Gastroesophageal sphincter (tissue), 3 donors: ENCODE results near the gene NLRP1.

Experiments used
- CTCF ChIP-seq, 4 experiments: fragments of 200-600 bp in 2 of 4; fragments of 450-650 bp in 2 of 4; sonication (generic) in 1 of 4; IDR thresholded peaks; one replicate each; pipeline ENCODE4 v1.5.1; 2017 to 2019; ENCODE audit warnings: antibody characterized with exemption in 4 of 4, mild to moderate bottlenecking in 2 of 4, moderate library complexity in 2 of 4
- EP300 ChIP-seq: sonication (generic); formaldehyde crosslinking; IDR thresholded peaks from one replicate; pipeline ENCODE4 v1.6.1; 2017; ENCODE audit warnings: antibody characterized with exemption, mild to moderate bottlenecking
- POLR2A ChIP-seq, 2 donors: fragments of 450-650 bp; IDR thresholded peaks; one replicate each; pipeline ENCODE4 v1.6.1; 2017; ENCODE audit warnings: antibody characterized with exemption in 2 of 2, mild to moderate bottlenecking in 2 of 2, moderate library complexity in 1 of 2
- POLR2AphosphoS5 ChIP-seq: sonication (generic); formaldehyde crosslinking; IDR thresholded peaks from one replicate; pipeline ENCODE4 v1.6.1; 2017; ENCODE audit warnings: antibody characterized with exemption

DNA sequence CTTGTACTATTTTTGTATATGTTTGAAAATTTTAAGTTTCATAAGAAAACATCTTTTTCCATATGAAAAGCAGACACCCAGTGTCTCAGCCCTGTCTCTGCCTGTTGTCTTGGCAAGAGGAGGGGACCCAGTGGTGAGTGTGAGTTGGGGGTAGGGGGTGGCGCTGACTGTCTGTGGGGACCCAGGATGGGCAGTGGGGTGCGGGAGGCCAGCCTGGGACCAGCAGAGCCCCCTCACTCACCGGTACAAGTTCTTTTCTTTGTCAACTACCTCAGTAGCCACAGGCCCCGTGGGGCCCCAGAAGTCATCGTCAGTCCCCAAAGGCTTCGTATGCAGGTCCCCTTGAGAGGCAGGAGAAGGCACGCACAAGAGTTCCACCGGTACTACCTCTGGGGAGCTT, 51.7 kb downstream of the NLRP1 start:
- no peak for TF ChIP-seq CTCF (IDR thresholded peaks at IDR 0.05)
- no peak for TF ChIP-seq POLR2A (IDR thresholded peaks at IDR 0.05)
- no peak for TF ChIP-seq EP300
- no peak for TF ChIP-seq POLR2AphosphoS5
